ENCODE results near the gene UNC45A. TPM values are rescaled to one million over a fixed set of nuclear protein-coding genes. Genes with fewer than 3 reads are reported as not detected.

Gene UNC45A
- polyA plus RNA-seq, 1 donor (not counting 4 experiments of a cell fraction or from before 2014, with no cell fraction given) = 63.1 TPM

DNA sequence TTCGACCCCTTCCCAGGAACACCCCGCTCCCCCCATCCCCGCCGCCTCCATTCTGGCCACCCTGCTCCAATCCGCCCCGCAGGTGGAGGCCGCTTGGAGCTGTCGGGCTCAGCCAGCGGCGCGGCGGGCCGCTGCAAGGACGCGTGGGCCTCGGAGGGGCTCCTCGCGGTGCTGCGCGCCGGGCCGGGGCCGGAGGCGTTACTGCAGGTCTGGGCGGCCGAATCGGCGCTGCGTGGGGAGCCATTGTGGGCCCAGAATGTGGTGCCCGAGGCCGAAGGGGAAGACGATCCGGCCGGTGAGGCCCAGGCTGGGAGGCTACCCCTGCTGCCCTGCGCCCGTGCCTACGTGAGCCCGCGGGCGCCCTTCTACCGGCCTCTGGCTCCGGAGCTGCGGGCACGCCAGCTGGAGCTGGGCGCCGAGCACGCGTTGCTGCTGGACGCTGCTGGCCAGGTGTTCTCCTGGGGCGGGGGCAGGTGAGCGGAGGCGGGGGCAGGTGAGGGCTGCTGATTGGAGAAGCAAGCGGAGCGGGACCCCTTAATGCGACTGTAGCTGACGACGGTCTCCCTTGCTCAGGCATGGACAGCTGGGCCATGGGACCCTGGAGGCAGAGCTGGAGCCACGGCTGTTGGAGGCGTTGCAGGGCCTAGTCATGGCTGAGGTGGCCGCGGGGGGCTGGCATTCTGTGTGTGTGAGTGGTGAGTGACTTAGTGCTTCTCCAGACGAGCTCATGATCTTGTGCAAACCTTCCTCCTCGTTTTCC, 22.1 kb downstream of the UNC45A start:
- dilution Hi-C loops (cut with MboI; ENCODE audit: extremely low pct_ligation_motif_present, low sequenced_read_pairs) = no loop called here
- Histone ChIP-seq H3K9ac (ENCODE audit: control insufficient read depth, extremely low read depth, insufficient read depth, low read length) (peak overlapping the region; percentile 95), H3K79me2 (ENCODE audit: control insufficient read depth, insufficient read depth, low read length) (no peaks in the 10 kb centered on the region), H3K9me1 (ENCODE audit: control insufficient read depth, extremely low read depth, insufficient read depth, low read length) (no peaks in the 10 kb centered on the region), H3K4me1 (ENCODE audit: control insufficient read depth, extremely low read depth, insufficient read depth, low read length) (peaks cover 16% of the 10 kb centered on the region), H4K20me1 (ENCODE audit: control insufficient read depth, extremely low read depth, insufficient read depth, low read length) (no peaks in the 10 kb centered on the region), H2AFZ (ENCODE audit: control insufficient read depth, low read length) (peak overlapping the region; percentile 65), H3K4me2 (ENCODE audit: control insufficient read depth, extremely low read depth, insufficient read depth, low read depth, low read length) (peak overlapping the region; percentile 87), H3K36me3 (ENCODE audit: control insufficient read depth in 2 of 2, extremely low read depth in 1 of 2, insufficient read depth in 2 of 2, low read length in 2 of 2) (peaks cover 17 to 21% of the 10 kb centered on the region in 2 experiments), H3K9me3 (ENCODE audit: control insufficient read depth, low read depth, low read length) (no peaks in the 10 kb centered on the region), H3K27me3 (ENCODE audit: control insufficient read depth, extremely low read depth, insufficient read depth, low read length) (no peaks in the 10 kb centered on the region), H3K4me3 (ENCODE audit: control insufficient read depth in 2 of 3, extremely low read depth in 1 of 3, insufficient read depth in 2 of 3, low read depth in 1 of 3, low read length in 3 of 3) (peak overlapping the region; percentile 51 to 80 (median 58)), H3K27ac (ENCODE audit: control insufficient read depth, insufficient read depth, low read length) (no peak overlapping the region)
- FAIRE-seq (no peak), DNase-seq (ENCODE audit: low read depth, low spot score) (no peak)
- TF ChIP-seq EZH2 (IDR thresholded peaks at IDR 0.05; ENCODE audit: low read length) = no peak
- TF ChIP-seq, protein P1, sequence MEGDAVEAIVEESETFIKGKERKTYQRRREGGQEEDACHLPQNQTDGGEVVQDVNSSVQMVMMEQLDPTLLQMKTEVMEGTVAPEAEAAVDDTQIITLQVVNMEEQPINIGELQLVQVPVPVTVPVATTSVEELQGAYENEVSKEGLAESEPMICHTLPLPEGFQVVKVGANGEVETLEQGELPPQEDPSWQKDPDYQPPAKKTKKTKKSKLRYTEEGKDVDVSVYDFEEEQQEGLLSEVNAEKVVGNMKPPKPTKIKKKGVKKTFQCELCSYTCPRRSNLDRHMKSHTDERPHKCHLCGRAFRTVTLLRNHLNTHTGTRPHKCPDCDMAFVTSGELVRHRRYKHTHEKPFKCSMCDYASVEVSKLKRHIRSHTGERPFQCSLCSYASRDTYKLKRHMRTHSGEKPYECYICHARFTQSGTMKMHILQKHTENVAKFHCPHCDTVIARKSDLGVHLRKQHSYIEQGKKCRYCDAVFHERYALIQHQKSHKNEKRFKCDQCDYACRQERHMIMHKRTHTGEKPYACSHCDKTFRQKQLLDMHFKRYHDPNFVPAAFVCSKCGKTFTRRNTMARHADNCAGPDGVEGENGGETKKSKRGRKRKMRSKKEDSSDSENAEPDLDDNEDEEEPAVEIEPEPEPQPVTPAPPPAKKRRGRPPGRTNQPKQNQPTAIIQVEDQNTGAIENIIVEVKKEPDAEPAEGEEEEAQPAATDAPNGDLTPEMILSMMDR (optimal IDR thresholded peaks at IDR 0.05 in 1 of 3, IDR thresholded peaks at IDR 0.05 in 1 of 3, conservative IDR thresholded peaks at IDR 0.05 in 1 of 3; ENCODE audit: extremely low read depth in 1 of 3, insufficient read depth in 2 of 3, low read length in 3 of 3) = no peak

- dilution Hi-C loops (cut with MboI; ENCODE audit: extremely low pct_ligation_motif_present, low sequenced_read_pairs) = no loop called here
- peaks cover 14 to 20% of the 10 kb centered on the region in 2 experiments for H3K36me3 ChIP-seq (ENCODE audit: control insufficient read depth in 2 of 2, extremely low read depth in 1 of 2, insufficient read depth in 2 of 2, low read length in 2 of 2)
- peak overlapping the region in 1 of 3 experiments; percentile 64 for H3K4me3 ChIP-seq (ENCODE audit: control insufficient read depth in 2 of 3, extremely low read depth in 1 of 3, insufficient read depth in 2 of 3, low read depth in 1 of 3, low read length in 3 of 3)
- DNase-seq (ENCODE audit: low read depth, low spot score) (no peak), FAIRE-seq (no peak)
- no peaks in the 10 kb centered on the region for H4K20me1 ChIP-seq (ENCODE audit: control insufficient read depth, extremely low read depth, insufficient read depth, low read length)
- H3K4me2 ChIP-seq (ENCODE audit: control insufficient read depth, extremely low read depth, insufficient read depth, low read depth, low read length) = peak overlapping the region; percentile 87
- H3K9me1 ChIP-seq (ENCODE audit: control insufficient read depth, extremely low read depth, insufficient read depth, low read length) = no peaks in the 10 kb centered on the region
- no peak for TF ChIP-seq EZH2 (IDR thresholded peaks at IDR 0.05; ENCODE audit: low read length)
- TF ChIP-seq, protein P1 (optimal IDR thresholded peaks at IDR 0.05 in 1 of 3, IDR thresholded peaks at IDR 0.05 in 1 of 3, conservative IDR thresholded peaks at IDR 0.05 in 1 of 3; ENCODE audit: extremely low read depth in 1 of 3, insufficient read depth in 2 of 3, low read length in 3 of 3) = no peak
- no peaks in the 10 kb centered on the region for H3K79me2 ChIP-seq (ENCODE audit: control insufficient read depth, insufficient read depth, low read length)
- no peaks in the 10 kb centered on the region for H3K9me3 ChIP-seq (ENCODE audit: control insufficient read depth, low read depth, low read length)
- peak overlapping the region; percentile 95 for H3K9ac ChIP-seq (ENCODE audit: control insufficient read depth, extremely low read depth, insufficient read depth, low read length)
- no peaks in the 10 kb centered on the region for H3K27me3 ChIP-seq (ENCODE audit: control insufficient read depth, extremely low read depth, insufficient read depth, low read length)
- H2AFZ ChIP-seq (ENCODE audit: control insufficient read depth, low read length) = no peak overlapping the region
- no peak overlapping the region for H3K27ac ChIP-seq (ENCODE audit: control insufficient read depth, insufficient read depth, low read length)
- H3K4me1 ChIP-seq (ENCODE audit: control insufficient read depth, extremely low read depth, insufficient read depth, low read length) = peaks cover 16% of the 10 kb centered on the region
These were observed 22.7 kb downstream of the UNC45A start for GRCh38 chr15:90957791-90958190.

Measured in keratinocyte (primary cell).